Erythroblast (primary cell): ENCODE measurements around the gene NOL12.
"Not testable (repeated sequence)": the region's sequence is repeated elsewhere in the genome, so short reads cannot be mapped to it uniquely, and the experiment has no call there.

Experiments used
- DNase-seq, 2 experiments: peaks; one replicate each; lab custom pipeline; 2025; lab: John Stamatoyannopoulos, UW
- GATA1 ChIP-seq: IDR thresholded peaks from 2 replicates; pipeline ENCODE4 v1.6.1; 2011; ENCODE audit warnings: low read depth, mild to moderate bottlenecking, control low read depth, low read length, moderate library complexity
- POLR2A ChIP-seq: IDR thresholded peaks from 2 replicates; pipeline ENCODE4 v1.6.1; 2011; ENCODE audit warnings: mild to moderate bottlenecking, low read length

The NOL12 gene

DNA sequence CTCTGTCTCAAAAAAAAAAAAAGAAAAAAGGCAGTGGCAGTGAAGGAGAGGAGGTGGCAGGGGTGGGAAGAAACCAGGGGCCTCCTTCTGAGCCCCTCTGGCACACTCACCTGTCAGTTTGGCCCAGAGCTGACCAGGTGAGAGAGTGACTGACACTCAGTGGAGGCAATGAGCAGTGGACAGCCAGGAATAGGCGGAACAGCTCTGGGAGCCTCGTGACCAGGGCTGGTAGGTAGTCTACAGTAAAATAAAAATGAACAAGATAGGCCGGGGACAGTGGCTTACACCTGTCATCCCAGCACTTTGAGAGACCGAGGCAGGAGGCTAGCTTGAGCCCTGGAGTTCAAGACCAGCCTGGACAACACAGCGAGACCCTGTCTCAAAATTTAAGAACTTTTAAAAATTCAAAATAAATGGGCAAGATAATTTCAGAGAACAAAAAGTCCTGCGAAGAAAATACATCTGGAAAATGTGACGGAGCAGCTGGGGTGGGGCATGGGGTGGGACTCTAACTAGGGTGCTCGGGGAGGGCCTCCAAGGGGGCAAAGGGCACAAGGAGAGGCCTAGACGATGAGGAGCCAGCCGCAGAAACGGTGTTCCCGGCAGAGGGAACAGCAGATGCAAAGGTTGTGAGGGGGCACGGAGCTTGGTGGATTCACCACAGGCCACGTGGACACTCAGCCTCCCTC is 31.4 kb upstream of the NOL12 start:
- TF ChIP-seq GATA1, result no peak
- no peak for TF ChIP-seq POLR2A
- no peak for DNase-seq

DNA sequence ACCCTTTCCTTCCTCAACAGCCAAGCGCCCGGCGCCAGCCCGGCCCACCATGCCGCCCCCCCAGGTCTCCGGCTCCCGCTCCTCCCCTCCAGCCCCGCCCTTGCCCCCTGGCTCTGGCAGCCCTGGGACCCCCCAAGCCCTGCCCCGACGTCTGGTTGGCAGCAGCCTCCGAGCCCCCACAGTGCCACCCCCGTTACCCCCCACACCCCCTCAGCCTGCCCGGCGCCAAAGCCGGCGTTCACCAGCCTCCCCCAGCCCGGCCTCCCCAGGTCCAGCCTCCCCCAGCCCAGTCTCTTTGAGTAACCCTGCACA is 30.9 kb upstream of the NOL12 start:
- TF ChIP-seq GATA1 (no peak), POLR2A (no peak)
- DNase-seq, result no peak

DNA sequence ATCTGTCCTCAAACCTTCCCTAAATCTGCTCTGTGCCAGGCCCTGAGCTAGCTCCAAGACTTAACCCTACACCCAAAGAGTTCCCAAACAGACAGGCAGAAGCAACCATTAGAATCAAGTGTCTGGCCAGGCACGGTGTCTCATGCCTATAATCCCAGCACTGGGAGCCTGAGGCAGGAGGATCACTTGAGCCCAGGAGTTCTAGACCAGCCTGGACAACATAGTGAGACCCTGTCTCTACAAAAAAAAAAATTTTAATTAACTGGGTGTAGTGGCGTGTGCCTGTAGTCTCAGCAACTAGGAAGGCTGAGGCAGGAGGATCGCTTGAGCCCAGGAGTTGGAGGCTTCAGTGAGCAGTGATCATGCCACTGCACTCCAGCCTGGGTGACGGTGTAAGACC is 29.6 kb upstream of the NOL12 start:
- DNase-seq, result not testable (repeated sequence)

DNA sequence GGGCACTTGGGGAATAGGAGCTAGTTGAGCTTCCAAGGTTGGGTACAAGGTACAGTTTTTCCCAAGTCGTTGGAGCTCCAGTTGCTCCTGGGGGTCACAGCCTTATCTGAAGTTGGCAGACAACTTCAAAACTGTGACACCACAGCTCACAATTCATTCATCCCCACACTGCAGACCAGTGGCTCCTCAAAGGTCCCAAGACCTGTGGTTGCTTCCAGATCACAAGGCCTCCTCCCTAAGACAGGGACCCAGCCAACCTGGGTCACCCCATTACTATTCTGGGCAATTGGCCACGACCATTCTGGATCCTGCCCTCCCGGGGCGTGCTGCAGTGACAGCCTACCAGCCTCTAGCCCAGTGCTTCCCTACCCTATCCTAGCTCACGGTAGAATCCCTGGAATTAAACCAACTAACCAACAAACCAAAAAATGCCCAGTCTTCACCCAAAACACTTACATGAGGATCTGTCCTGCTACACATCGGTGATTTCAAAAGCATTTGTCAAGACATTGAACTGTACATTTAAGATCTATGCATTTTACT is 28.5 kb upstream of the NOL12 start:
- DNase-seq, result peak in 1 of 2 experiments; percentile 67
- TF ChIP-seq GATA1, result no peak
- no peak for TF ChIP-seq POLR2A

DNA sequence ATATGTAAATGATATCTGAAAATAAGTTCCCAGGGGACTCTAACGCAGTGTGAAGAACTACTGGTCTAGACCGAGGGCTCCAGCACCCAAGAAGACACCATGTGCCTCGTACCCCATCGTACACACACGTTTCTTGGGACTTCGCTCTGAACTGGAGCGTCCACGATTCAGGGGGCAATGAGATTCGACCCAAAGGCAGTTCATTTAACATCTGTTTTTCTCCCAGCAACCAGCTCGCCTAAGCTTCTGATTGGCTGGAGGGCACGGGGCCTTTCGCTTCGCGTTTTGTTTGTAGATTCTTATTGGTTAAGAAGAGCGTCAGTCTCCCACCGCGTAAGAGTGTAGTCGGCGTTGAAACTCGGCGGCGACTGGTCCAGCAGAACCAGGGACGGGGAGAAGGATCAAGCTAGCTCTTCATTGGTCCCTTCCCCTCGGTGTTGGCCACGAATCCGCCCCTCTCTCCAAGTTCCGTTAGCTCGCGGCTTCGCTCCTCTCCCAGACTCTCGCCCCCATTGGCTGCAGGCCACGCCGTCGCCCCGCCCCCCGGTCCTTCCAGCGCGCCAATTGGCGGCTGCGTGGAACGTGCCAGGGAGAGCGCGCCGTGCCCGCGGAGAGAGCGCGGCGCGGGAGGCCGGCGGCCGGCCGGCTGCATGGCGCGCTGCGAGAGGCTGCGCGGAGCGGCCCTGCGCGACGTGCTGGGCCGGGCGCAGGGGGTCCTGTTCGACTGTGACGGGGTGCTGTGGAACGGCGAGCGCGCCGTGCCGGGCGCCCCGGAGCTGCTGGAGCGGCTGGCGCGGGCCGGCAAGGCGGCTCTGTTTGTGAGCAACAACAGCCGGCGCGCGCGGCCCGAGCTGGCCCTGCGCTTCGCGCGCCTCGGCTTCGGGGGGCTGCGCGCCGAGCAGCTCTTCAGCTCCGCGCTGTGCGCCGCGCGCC is 27.7 kb upstream of the NOL12 start, which contains the start of gene PDXP:
PDXP (plus strand) TSS at position 591 of the 933 bp plus-strand sequence; CDS start at position 651, 60 bp downstream.
- no peak for TF ChIP-seq GATA1
- TF ChIP-seq POLR2A, result peak; percentile 78
- peak; percentile 100 for DNase-seq

DNA sequence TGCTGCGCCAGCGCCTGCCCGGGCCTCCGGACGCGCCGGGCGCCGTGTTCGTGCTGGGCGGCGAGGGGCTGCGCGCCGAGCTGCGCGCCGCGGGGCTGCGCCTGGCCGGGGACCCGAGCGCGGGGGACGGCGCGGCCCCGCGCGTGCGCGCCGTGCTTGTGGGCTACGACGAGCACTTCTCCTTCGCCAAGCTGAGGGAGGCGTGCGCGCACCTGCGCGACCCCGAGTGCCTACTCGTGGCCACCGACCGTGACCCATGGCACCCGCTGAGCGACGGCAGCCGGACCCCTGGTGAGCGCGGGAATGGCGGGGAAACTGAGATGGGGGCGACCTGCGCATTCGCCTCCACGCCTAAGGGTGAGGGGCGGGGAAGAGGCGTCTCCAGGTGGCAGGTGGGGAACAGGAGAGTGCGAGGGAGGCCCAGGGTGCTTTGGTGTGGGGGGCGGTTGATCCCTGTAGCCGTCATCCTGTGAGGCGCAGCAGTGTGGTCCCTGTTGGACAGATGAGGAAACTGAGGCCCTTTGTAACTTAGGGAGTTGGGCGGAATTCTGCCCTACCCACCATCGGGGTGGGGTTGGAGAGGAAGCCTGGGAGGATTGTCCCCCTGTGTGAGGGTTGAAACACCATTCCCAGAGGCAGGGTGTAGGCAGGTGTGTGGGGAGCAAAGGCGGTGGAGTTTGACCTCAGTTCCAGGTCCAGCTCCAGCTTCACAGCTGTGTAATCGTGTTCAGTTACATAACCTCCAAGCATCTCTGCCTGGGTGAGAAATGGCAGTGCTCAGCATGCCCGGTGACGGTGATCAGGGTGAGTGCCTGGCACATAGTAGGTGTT is 26.9 kb upstream of the NOL12 start:
- peak; percentile 45 to 58 for DNase-seq
- TF ChIP-seq POLR2A, result no peak
- no peak for TF ChIP-seq GATA1

DNA sequence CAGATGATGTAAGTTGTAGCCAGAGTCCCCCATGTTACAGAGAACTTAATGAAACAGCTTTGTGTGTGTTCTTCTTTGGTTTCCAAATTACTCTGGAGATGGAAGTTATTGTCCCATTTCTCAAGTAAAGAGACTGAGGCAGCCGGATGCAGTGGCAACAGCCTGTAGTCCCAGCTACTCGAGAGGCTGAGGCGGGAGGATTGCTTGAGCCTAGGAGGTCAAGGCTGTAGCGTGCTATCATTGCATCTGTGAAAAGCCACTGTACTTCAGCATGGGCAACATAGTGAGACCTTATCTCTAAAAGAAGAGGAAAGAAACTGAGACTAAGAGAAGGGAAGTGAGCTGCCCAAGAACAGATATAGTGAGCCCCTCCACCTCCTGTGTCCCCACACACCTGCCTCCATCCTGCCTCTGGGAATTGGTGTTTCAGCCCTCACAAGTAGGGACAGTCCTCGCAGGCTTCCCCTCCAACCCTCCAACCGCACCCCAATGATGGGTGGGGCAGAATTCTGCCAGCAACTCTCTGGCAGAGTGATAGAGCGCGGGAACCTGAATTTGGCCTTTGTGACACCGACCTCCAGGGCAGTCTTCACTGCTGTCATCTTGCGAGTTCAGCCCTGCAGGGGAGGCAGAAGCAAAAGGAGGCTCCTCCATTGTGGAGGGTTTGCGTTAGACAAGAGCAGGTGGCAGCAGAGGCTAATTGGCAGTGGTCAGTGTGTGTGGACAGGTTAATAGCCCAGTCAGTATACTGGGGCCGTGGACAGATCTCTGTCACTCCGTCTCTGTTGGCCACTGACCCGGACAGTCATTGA is 26.0 kb upstream of the NOL12 start:
- peak; percentile 63 to 67 for DNase-seq
- TF ChIP-seq POLR2A, result no peak
- no peak for TF ChIP-seq GATA1

DNA sequence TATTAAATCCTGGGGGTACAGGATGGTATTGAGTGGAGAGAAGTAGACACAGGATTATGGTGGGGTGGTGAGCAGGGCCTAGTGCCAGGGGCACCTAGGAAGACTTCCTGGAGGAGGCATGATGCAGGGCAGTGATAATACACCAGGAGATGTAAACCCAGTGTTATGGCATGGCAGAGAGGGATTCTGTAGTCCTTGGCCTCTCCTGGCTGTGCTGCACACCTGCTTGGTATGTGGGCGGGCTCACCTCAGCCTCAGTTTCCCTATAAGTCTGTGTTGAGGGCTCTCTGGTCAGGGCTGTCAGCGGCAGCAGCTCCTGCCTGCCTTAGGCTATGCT is 25.5 kb upstream of the NOL12 start:
- DNase-seq, result no peak
- TF ChIP-seq POLR2A (no peak), GATA1 (no peak)

DNA sequence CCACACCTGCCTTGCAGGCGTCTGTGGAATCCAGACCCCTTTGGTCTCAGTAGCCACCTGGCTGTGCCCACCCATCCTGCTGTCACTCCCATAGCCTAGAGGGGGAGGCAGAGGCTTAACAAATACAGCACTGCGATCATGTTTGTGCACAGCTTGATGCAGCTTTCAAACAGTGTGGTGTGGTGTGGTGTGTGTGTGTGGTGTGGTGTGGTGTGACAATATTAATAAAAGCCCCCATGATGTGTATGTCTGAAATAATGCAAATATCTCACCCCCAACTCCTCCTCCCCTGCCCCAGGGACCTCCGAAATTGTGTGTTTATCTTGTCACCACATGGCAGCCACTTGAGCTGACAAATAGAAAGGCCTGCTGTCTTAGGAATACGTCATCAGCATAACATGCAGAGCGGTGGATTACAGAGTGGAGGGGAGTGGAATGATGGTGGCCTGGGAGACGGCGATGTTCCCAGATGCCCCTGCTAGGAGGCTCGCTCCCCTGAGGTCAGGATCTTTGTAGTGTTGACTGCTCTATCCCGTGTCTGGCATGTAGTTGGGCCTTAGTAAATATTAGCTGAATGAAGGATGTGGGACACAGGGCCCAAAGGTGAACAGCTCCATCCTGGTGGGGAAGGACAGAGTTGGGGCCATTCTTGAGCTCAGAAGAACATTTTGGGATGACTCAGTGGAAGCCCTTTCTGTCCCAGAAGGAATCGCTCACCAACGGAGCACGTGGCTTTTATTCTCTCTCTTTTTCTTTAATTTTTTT is 24.8 kb upstream of the NOL12 start:
- DNase-seq, result peak; percentile 40 to 41
- TF ChIP-seq GATA1, result no peak
- no peak for TF ChIP-seq POLR2A

DNA sequence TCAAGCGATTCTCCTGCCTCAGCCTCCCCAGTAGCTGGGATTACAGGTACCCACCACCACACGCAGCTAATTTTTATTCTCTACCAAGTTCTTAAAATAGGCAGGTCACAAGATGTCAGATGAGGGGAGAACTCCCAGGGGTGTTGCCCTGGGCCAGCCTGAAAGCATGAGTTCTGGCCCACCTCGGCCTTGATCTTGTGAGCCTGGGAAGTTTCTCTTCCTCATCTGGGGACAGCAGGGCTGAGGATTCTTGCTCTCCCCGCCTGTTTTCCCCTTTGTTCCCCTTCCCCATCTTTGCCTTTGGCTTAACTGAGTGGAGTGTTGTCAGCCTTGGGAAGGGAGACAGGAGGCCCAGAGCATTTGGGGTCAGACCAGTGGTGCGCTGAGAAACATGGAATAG is 24.1 kb upstream of the NOL12 start:
- TF ChIP-seq GATA1, result no peak
- TF ChIP-seq POLR2A, result no peak
- no peak for DNase-seq

DNA sequence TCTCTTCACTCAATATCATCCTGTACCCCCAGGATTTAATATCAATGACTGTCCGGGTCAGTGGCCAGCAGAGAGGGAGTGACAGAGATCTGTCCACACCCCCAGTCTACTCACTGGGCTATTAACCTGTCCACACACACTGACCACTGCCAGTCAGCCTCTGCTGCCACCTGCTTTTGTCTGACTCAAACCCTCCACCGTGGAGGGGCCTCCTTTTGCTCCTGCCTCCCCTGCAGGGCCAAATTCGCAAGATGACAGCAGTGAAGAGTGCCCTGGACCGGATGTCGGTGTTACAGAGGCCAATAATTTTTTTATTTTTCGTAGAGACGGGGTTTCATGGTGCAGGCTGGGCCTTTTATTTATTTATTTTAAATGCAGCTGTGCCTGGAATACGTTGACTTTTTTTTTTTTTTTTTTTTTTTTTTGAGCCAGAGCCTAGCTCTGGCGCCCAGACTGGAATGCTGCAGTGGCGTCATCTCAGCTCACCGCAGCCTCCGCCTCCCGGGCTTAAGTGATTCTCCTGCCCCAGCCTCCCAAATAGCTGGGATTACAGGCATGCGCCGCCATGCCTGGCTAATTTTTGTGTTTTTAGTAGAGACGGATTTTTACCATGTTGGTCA is 22.5 kb upstream of the NOL12 start:
- TF ChIP-seq POLR2A (no peak), GATA1 (no peak)
- no peak for DNase-seq

DNA sequence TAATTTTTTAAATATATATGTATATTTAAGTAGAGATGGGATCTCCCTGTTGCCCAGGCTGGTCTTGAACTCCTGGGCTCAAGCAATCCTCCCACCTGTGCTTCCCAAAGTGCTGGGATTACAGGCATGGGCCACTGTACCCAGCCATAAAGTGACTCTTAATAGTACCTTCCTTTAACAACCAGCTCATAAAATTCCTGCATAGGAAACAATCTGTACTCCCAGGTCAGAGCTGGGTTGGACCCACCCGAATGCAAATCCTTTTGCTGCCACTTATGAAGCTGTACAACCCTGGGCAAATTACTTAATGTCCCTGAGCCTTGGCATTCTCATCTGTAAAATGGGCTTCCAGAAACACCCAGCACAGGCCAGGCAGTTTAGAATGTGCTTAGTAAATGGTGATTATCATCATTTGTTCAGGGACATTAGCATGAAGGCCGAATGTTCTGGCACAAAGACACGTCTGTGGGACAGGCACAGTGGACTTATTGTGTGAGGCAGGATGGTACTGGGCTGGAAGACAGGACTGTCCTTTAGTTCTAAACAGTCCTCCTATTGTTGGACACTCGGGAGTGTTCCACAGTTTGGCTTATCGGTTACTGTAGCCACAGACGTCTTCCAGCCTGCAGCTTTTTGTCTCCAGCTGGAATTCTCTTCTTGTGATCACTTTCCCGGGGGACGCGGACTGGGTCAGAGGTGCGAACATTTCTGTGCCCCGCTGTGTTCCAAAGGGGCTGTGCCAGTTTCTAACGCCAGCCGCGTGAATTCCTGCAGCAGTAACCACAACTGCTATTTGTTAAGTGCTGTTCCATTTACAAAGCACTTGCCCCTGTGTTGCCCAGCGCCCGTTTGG is 21.7 kb upstream of the NOL12 start:
- DNase-seq, result no peak
- TF ChIP-seq POLR2A (no peak), GATA1 (no peak)
